Mammary epithelial cell (primary cell): ENCODE data around the gene MAGEA6.
"Not testable (repeated sequence)": the region's sequence is repeated elsewhere in the genome, so short reads cannot be mapped to it uniquely, and the experiment has no call there.

Experiments
- CTCF ChIP-seq, 2 donors: IDR thresholded peaks in 1 of 2; conservative IDR thresholded peaks in 1 of 2; 2 replicates each; pipeline ENCODE4 v1.5.1; 2011 to 2012; ENCODE audit warnings: inconsistent platforms in 2 of 2, low read length in 2 of 2, mild to moderate bottlenecking in 2 of 2, control low read depth in 1 of 2, low read depth in 1 of 2; ENCODE audit not compliant: insufficient read depth in 1 of 2; ENCODE audit errors: extremely low read depth in 1 of 2
- EZH2 ChIP-seq: IDR thresholded peaks from 2 replicates; pipeline ENCODE4 v1.6.1; 2012; ENCODE audit warnings: low read length, inconsistent platforms, borderline replicate concordance

GRCh38 chrX:152734143-152734858 is 35.2 kb downstream of the MAGEA6 start:
- TF ChIP-seq CTCF (conservative IDR thresholded peaks at IDR 0.05 in 1 of 2, IDR thresholded peaks at IDR 0.05 in 1 of 2; ENCODE audit: extremely low read depth in 1 of 2, insufficient read depth in 1 of 2, low read depth in 1 of 2, low read length in 2 of 2); EZH2: not testable (repeated sequence)
